H9 (cell line): ENCODE measurements around the gene NECTIN1. TPM values are rescaled to one million over a fixed set of nuclear protein-coding genes. Genes with fewer than 3 reads are reported as not detected.

Experiments
- DNase-seq: peaks from one replicate; pipeline ENCODE4 v3.0.0-alpha.2; 2017
- H2AFZ ChIP-seq: one replicate; pipeline ENCODE4 v1.6.1; 2013; ENCODE audit warnings: mild to moderate bottlenecking, low read length, control low read depth, moderate library complexity
- H2AK5ac ChIP-seq: 2 replicates; pipeline ENCODE4 v1.6.1; 2013; ENCODE audit warnings: low read length, control low read depth, mixed read lengths; ENCODE audit not compliant: insufficient read length
- H2BK120ac ChIP-seq: one replicate; pipeline ENCODE4 v1.6.1; 2013; ENCODE audit warnings: low read depth, mild to moderate bottlenecking, low read length, control low read depth, inconsistent platforms; ENCODE audit not compliant: poor library complexity, severe bottlenecking
- H2BK12ac ChIP-seq: 2 replicates; pipeline ENCODE4 v1.6.1; 2013; ENCODE audit warnings: low read length, control low read depth, mixed read lengths, low read depth; ENCODE audit not compliant: insufficient read length
- H2BK15ac ChIP-seq: 2 replicates; pipeline ENCODE4 v1.6.1; 2013; ENCODE audit warnings: low read depth, low read length, control low read depth
- H2BK20ac ChIP-seq: one replicate; pipeline ENCODE4 v1.6.1; 2013; ENCODE audit warnings: low read depth, mild to moderate bottlenecking, low read length, control low read depth, inconsistent platforms; ENCODE audit not compliant: poor library complexity, severe bottlenecking
- H2BK5ac ChIP-seq: 2 replicates; pipeline ENCODE4 v1.6.1; 2013; ENCODE audit warnings: low read length, control low read depth, mixed read lengths; ENCODE audit not compliant: insufficient read length
- H3K14ac ChIP-seq: 2 replicates; pipeline ENCODE4 v1.6.1; 2013; ENCODE audit warnings: low read length, control low read depth; ENCODE audit not compliant: insufficient read depth
- H3K18ac ChIP-seq: 2 replicates; pipeline ENCODE4 v1.6.1; 2013; ENCODE audit warnings: low read depth, mild to moderate bottlenecking, mixed read lengths, low read length, control low read depth; ENCODE audit not compliant: insufficient read length
- H3K23ac ChIP-seq: 2 replicates; pipeline ENCODE4 v1.6.1; 2013; ENCODE audit warnings: low read length, control low read depth, mixed read lengths, low read depth; ENCODE audit not compliant: insufficient read length
- H3K23me2 ChIP-seq: 2 replicates; pipeline ENCODE4 v1.6.1; 2013; ENCODE audit warnings: low read depth, mild to moderate bottlenecking, mixed read lengths, low read length, control low read depth; ENCODE audit not compliant: insufficient read length, poor library complexity, severe bottlenecking
- H3K27ac ChIP-seq: 2 replicates; pipeline ENCODE4 v1.5.1; 2013; ENCODE audit warnings: low read length, control low read depth, mixed read lengths, low read depth; ENCODE audit not compliant: insufficient read length
- H3K27me3 ChIP-seq: 2 replicates; pipeline ENCODE4 v1.6.1; 2013; ENCODE audit warnings: low read length, control low read depth, inconsistent platforms; ENCODE audit not compliant: insufficient read depth
- H3K4ac ChIP-seq: 2 replicates; pipeline ENCODE4 v1.6.1; 2013; ENCODE audit warnings: low read depth, mild to moderate bottlenecking, control low read depth, inconsistent platforms, low read length, moderate library complexity
- H3K4me1 ChIP-seq: 2 replicates; pipeline ENCODE4 v1.6.1; 2013; ENCODE audit warnings: low read length, control low read depth, inconsistent platforms; ENCODE audit not compliant: insufficient read depth
- H3K4me2 ChIP-seq: 2 replicates; pipeline ENCODE4 v1.6.1; 2013; ENCODE audit warnings: low read length, control low read depth, mixed read lengths; ENCODE audit not compliant: insufficient read length, insufficient read depth
- H3K56ac ChIP-seq: 2 replicates; pipeline ENCODE4 v1.6.1; 2013; ENCODE audit warnings: low read depth, mild to moderate bottlenecking, mixed read lengths, low read length, control low read depth; ENCODE audit not compliant: insufficient read length
- H3K79me1 ChIP-seq: 2 replicates; pipeline ENCODE4 v1.6.1; 2013; ENCODE audit warnings: low read depth, mild to moderate bottlenecking, moderate library complexity, low read length, control low read depth, inconsistent platforms; ENCODE audit not compliant: insufficient read depth, poor library complexity, severe bottlenecking
- H3K79me2 ChIP-seq: 2 replicates; pipeline ENCODE4 v1.6.1; 2013; ENCODE audit warnings: low read length, control low read depth, inconsistent platforms; ENCODE audit not compliant: insufficient read depth
- H3K9ac ChIP-seq: 2 replicates; pipeline ENCODE4 v1.6.1; 2013; ENCODE audit warnings: low read length, control low read depth, mixed read lengths; ENCODE audit not compliant: insufficient read length; ENCODE audit errors: extremely low read depth
- H3K9me3 ChIP-seq: one replicate; pipeline ENCODE4 v1.6.1; 2013; ENCODE audit warnings: low read depth, low read length, inconsistent platforms; ENCODE audit not compliant: control insufficient read depth
- H3T11ph ChIP-seq: one replicate; pipeline ENCODE4 v1.6.1; 2013; ENCODE audit warnings: mild to moderate bottlenecking, low read length, control low read depth, inconsistent platforms
- H4K20me1 ChIP-seq: one replicate; pipeline ENCODE4 v1.6.1; 2013; ENCODE audit not compliant: control insufficient read depth, insufficient read length, insufficient read depth
- H4K5ac ChIP-seq: 2 replicates; pipeline ENCODE4 v1.6.1; 2013; ENCODE audit warnings: low read depth, mild to moderate bottlenecking, mixed read lengths, low read length, control low read depth; ENCODE audit not compliant: insufficient read length
- H4K8ac ChIP-seq: replicated peaks from 2 replicates; pipeline ENCODE4 v1.6.1; 2013; ENCODE audit warnings: low read length, control low read depth, mixed read lengths, low read depth; ENCODE audit not compliant: insufficient read length
- H4K91ac ChIP-seq: 2 replicates; pipeline ENCODE4 v1.6.1; 2013; ENCODE audit warnings: low read depth, mild to moderate bottlenecking, moderate library complexity, mixed read lengths, low read length, control low read depth; ENCODE audit not compliant: insufficient read length
- H3K27ac Mint-ChIP-seq, 3 experiments: 2 replicates in 2 of 3; 3 replicates in 1 of 3; pipeline ENCODE4 v1.8.0; 2020 to 2021; ENCODE audit warnings: mixed read lengths in 3 of 3, mild to moderate bottlenecking in 1 of 3, moderate library complexity in 1 of 3
- H3K27me3 Mint-ChIP-seq: 2 replicates; pipeline ENCODE4 v1.8.0; 2021; ENCODE audit warnings: low read depth, mild to moderate bottlenecking, moderate library complexity, mixed read lengths
- H3K36me3 Mint-ChIP-seq, 3 experiments: 2 replicates in 2 of 3; 3 replicates in 1 of 3; pipeline ENCODE4 v1.8.0; 2020 to 2021; ENCODE audit warnings: low read depth in 3 of 3, mixed read lengths in 3 of 3; ENCODE audit not compliant: insufficient read depth in 1 of 3
- H3K4me1 Mint-ChIP-seq, 2 experiments: 2 replicates each; pipeline ENCODE4 v1.8.0; 2020; ENCODE audit warnings: mixed read lengths in 2 of 2
- H3K4me3 Mint-ChIP-seq, 2 experiments: 2 replicates in 1 of 2; 3 replicates in 1 of 2; pipeline ENCODE4 v1.8.0; 2020 to 2021; ENCODE audit warnings: mild to moderate bottlenecking in 2 of 2, mixed read lengths in 2 of 2, moderate library complexity in 1 of 2
- H3K9me3 Mint-ChIP-seq, 2 experiments: 2 replicates in 1 of 2; 3 replicates in 1 of 2; pipeline ENCODE4 v1.8.0; 2020; ENCODE audit warnings: mild to moderate bottlenecking in 2 of 2, mixed read lengths in 2 of 2, moderate library complexity in 1 of 2
- CTCF ChIP-seq: fragments of 200-600 bp; sonication (generic); conservative IDR thresholded peaks from 3 replicates; pipeline ENCODE4 v1.8.0; 2021; ENCODE audit warnings: antibody characterized with exemption, mild to moderate bottlenecking
- WGBS: extraction: QIAGEN DNeasy Blood & Tissue Kit; methylation state at CpG from one replicate; pipeline ENCODE4 v1.1.7; 2013; ENCODE audit warnings: missing lambda C conversion rate, low lambda C conversion rate, mixed read lengths; ENCODE audit not compliant: insufficient read length; ENCODE audit errors: extremely low coverage; 5-methylcytosine and 5-hydroxymethylcytosine counted together
- total RNA-seq: library from RNA; stranded (reverse); gene quantifications from 2 replicates; pipeline ENCODE4 v1.2.1, GENCODE V29; 2021

NECTIN1 gene
- total RNA-seq, 1 experiment from 2014 or later: 113 TPM

GRCh38 chr11:119777940-119778339 lies 48.9 kb upstream of the NECTIN1 start:
- Histone ChIP-seq H4K8ac (no peak overlapping the region), H3K18ac (no peak overlapping the region), H2BK15ac (no peak overlapping the region), H4K5ac (no peak overlapping the region), H3K27ac (no peak overlapping the region), H3K23me2 (no peaks in the 10 kb centered on the region), H3K4me1 (no peaks in the 10 kb centered on the region), H3K23ac (no peak overlapping the region), H3K79me2 (no peaks in the 10 kb centered on the region), H3T11ph (no peak overlapping the region), H3K79me1 (no peaks in the 10 kb centered on the region), H2AK5ac (no peak overlapping the region), H4K91ac (no peak overlapping the region), H2BK5ac (no peak overlapping the region), H4K20me1 (no peaks in the 10 kb centered on the region), H3K14ac (no peak overlapping the region), H3K56ac (no peak overlapping the region), H3K4ac (no peak overlapping the region), H3K9ac (no peak overlapping the region), H3K4me2 (no peak overlapping the region), H3K9me3 (no peaks in the 10 kb centered on the region), H2BK120ac (no peak overlapping the region), H3K27me3 (no peaks in the 10 kb centered on the region), H2BK20ac (no peak overlapping the region), H2BK12ac (no peak overlapping the region), H2AFZ (no peak overlapping the region)
- Mint-ChIP-seq H3K27me3 (peaks cover 48% of the 10 kb centered on the region), H3K4me1 (peaks cover 14 to 22% of the 10 kb centered on the region in 2 experiments), H3K4me3 (no peak overlapping the region), H3K36me3 (no peaks in the 10 kb centered on the region), H3K9me3 (no peaks in the 10 kb centered on the region), H3K27ac (no peak overlapping the region)
- no peak for DNase-seq
- TF ChIP-seq CTCF: no peak
- no CpG with 5 or more reads among the region's 10 CpGs for WGBS
